ENCODE results near the gene GOLGA1.
"Not testable (repeated sequence)": the region's sequence is repeated elsewhere in the genome, so short reads cannot be mapped to it uniquely, and the experiment has no call there.

GOLGA1 gene

GRCh38 chr9:124855944-124856765 is 84.7 kb downstream of the GOLGA1 start:
- no peak for DNase-seq

- DNase-seq = no peak
Observed at GRCh38 chr9:124855566-124855943, 85.3 kb downstream of the GOLGA1 start.

- no peak for DNase-seq
Observed at GRCh38 chr9:124854822-124855221, 86.1 kb downstream of the GOLGA1 start.

GRCh38 chr9:124854161-124854560 is 86.7 kb downstream of the GOLGA1 start:
- no peak for DNase-seq

- no peak for DNase-seq
Observed at GRCh38 chr9:124853605-124854143, 87.2 kb downstream of the GOLGA1 start.

GRCh38 chr9:124852829-124853531 is 87.9 kb downstream of the GOLGA1 start, which contains the start of gene WDR38:
WDR38 (plus strand) TSS chr9:124853460; CDS start chr9:124853532, 72 bp downstream.
- peak; percentile 92 for DNase-seq

GRCh38 chr9:124852121-124852828 is 88.6 kb downstream of the GOLGA1 start:
- DNase-seq = no peak

- DNase-seq = no peak
Observed at GRCh38 chr9:124849801-124850200, 91.1 kb downstream of the GOLGA1 start.

- no peak for DNase-seq
Observed at GRCh38 chr9:124846969-124847368, 93.9 kb downstream of the GOLGA1 start.

GRCh38 chr9:124846467-124846866 is 94.4 kb downstream of the GOLGA1 start:
- DNase-seq = not testable (repeated sequence)

- no peak for DNase-seq
Observed at GRCh38 chr9:124844291-124844690, 96.6 kb downstream of the GOLGA1 start.

GRCh38 chr9:124843456-124844034 is 97.3 kb downstream of the GOLGA1 start:
- no peak for DNase-seq

- DNase-seq = no peak
Observed at GRCh38 chr9:124841075-124841821, 99.6 kb downstream of the GOLGA1 start.

GRCh38 chr9:124840300-124840833 is 100.5 kb downstream of the GOLGA1 start:
- no peak for DNase-seq

- no peak for DNase-seq
Observed at GRCh38 chr9:124839612-124840299, 101.1 kb downstream of the GOLGA1 start.

- not testable (repeated sequence) for DNase-seq
Observed at GRCh38 chr9:124838567-124839275, 102.2 kb downstream of the GOLGA1 start.

- DNase-seq = not testable (repeated sequence)
Observed at GRCh38 chr9:124838132-124838531, 102.8 kb downstream of the GOLGA1 start.

- no peak for DNase-seq
Observed at GRCh38 chr9:124835026-124835557, 105.8 kb downstream of the GOLGA1 start.

GRCh38 chr9:124834591-124834990 is 106.3 kb downstream of the GOLGA1 start:
- DNase-seq = no peak
